ENCODE measurements around the gene KIAA2012. TPM values are rescaled to one million over a fixed set of nuclear protein-coding genes. Genes with fewer than 3 reads are reported as not detected.

Gene KIAA2012
- total and polyA plus RNA-seq, 2 of the 4 experiments (the other 2 are of a cell fraction) = under 0.01 to 0.09 TPM

DNA sequence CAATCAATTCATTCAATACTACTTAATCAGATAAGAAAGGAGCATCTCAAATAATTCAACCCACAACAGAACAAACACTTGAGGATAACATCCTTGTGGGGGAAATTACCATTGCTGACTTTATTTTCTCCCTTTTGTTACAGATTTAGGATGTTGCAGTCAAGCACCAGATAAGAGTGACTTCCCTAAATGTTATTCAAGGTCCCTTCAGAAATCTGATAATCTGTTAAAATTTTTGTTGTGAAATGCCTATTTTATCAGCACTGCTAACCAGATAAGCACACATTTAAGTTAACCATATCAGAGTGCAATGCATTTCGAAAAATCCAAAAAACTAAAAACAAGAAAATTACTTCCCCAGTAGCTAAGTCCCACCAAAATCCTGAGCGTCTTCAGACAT lies 131.8 kb downstream of the KIAA2012 start:
- peaks cover 3% of the 10 kb centered on the region; the same call in 1 of the 2 replicates for H4K20me1 ChIP-seq (ENCODE audit: insufficient read depth, low read length)
- no peaks in the 10 kb centered on the region for H3K9me1 ChIP-seq (ENCODE audit: insufficient read depth, low read length)
- no peak overlapping the region for H2BK5ac ChIP-seq (ENCODE audit: low read depth, low read length, poor library complexity, severe bottlenecking)
- no peak overlapping the region for H2AFZ ChIP-seq (replicated peaks; ENCODE audit: low read length, poor library complexity)
- H3K18ac ChIP-seq (ENCODE audit: low read depth, low read length) = no peak overlapping the region
- H3K36me3 ChIP-seq (ENCODE audit: control insufficient read depth, insufficient read depth, low read length) = peaks cover 20% of the 10 kb centered on the region
- H3K27ac ChIP-seq (ENCODE audit: insufficient read depth, low read length) = no peak overlapping the region
- H3K79me1 ChIP-seq (ENCODE audit: low read depth in 1 of 2, low read length in 2 of 2) = peaks cover 0 to 11% of the 10 kb centered on the region in 2 experiments; a peak in 3 of 4 replicates
- ChIA-PET POLR2A (ENCODE audit: unreplicated experiment) (no interaction called here), CTCF (no interaction called here)
- H3K14ac ChIP-seq (replicated peaks; ENCODE audit: low read depth, low read length) = no peak overlapping the region
- no peak overlapping the region for H3K9ac ChIP-seq (ENCODE audit: low read depth, low read length)
- H3K4me3 ChIP-seq (ENCODE audit: insufficient read depth, low read depth, low read length) = no peak overlapping the region
- no peaks in the 10 kb centered on the region for H3K9me3 ChIP-seq (ENCODE audit: control insufficient read depth, insufficient read depth, low read length)
- no peak overlapping the region for H2BK120ac ChIP-seq (ENCODE audit: low read depth, low read length)
- DNase-seq (no peak), ATAC-seq (ENCODE audit: low read depth) (no peak)
- TF ChIP-seq CEBPB (IDR thresholded peaks at IDR 0.05; ENCODE audit: low read depth, low read length) = no peak
- no peak for TF ChIP-seq RAD21 (IDR thresholded peaks at IDR 0.05; ENCODE audit: low read length)
- TF ChIP-seq, protein P1, sequence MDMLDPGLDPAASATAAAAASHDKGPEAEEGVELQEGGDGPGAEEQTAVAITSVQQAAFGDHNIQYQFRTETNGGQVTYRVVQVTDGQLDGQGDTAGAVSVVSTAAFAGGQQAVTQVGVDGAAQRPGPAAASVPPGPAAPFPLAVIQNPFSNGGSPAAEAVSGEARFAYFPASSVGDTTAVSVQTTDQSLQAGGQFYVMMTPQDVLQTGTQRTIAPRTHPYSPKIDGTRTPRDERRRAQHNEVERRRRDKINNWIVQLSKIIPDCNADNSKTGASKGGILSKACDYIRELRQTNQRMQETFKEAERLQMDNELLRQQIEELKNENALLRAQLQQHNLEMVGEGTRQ (IDR thresholded peaks at IDR 0.05; ENCODE audit: low read depth, low read length) = no peak
- no peak for TF ChIP-seq BHLHE40 (IDR thresholded peaks at IDR 0.05; ENCODE audit: low read depth, low read length)
- no peak for TF ChIP-seq NFE2L2 (IDR thresholded peaks at IDR 0.05; ENCODE audit: low read depth, low read length)
- no peak for TF ChIP-seq POLR2A (IDR thresholded peaks at IDR 0.05; ENCODE audit: low read depth, low read length)
- TF ChIP-seq, protein P2, sequence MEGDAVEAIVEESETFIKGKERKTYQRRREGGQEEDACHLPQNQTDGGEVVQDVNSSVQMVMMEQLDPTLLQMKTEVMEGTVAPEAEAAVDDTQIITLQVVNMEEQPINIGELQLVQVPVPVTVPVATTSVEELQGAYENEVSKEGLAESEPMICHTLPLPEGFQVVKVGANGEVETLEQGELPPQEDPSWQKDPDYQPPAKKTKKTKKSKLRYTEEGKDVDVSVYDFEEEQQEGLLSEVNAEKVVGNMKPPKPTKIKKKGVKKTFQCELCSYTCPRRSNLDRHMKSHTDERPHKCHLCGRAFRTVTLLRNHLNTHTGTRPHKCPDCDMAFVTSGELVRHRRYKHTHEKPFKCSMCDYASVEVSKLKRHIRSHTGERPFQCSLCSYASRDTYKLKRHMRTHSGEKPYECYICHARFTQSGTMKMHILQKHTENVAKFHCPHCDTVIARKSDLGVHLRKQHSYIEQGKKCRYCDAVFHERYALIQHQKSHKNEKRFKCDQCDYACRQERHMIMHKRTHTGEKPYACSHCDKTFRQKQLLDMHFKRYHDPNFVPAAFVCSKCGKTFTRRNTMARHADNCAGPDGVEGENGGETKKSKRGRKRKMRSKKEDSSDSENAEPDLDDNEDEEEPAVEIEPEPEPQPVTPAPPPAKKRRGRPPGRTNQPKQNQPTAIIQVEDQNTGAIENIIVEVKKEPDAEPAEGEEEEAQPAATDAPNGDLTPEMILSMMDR (conservative IDR thresholded peaks at IDR 0.05; ENCODE audit: low read depth, low read length) = no peak
- TF ChIP-seq MAFK (IDR thresholded peaks at IDR 0.05; ENCODE audit: low read depth, low read length) = no peak
- no peak for TF ChIP-seq MXI1 (IDR thresholded peaks at IDR 0.05; ENCODE audit: borderline replicate concordance, low read depth, low read length)
- TF ChIP-seq CHD1 (IDR thresholded peaks at IDR 0.05; ENCODE audit: low read depth, low read length) = no peak
- no peak for TF ChIP-seq MAZ (IDR thresholded peaks at IDR 0.05; ENCODE audit: borderline replicate concordance, low read depth, low read length)
- TF ChIP-seq SMC3 (IDR thresholded peaks at IDR 0.05; ENCODE audit: low read depth, low read length) = no peak
- no peak for TF ChIP-seq RFX5 (IDR thresholded peaks at IDR 0.05; ENCODE audit: low read depth, low read length)
- no peak for TF ChIP-seq FOS (IDR thresholded peaks at IDR 0.05; ENCODE audit: low read depth, low read length)
- TF ChIP-seq, protein P3, sequence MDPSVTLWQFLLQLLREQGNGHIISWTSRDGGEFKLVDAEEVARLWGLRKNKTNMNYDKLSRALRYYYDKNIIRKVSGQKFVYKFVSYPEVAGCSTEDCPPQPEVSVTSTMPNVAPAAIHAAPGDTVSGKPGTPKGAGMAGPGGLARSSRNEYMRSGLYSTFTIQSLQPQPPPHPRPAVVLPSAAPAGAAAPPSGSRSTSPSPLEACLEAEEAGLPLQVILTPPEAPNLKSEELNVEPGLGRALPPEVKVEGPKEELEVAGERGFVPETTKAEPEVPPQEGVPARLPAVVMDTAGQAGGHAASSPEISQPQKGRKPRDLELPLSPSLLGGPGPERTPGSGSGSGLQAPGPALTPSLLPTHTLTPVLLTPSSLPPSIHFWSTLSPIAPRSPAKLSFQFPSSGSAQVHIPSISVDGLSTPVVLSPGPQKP (IDR thresholded peaks at IDR 0.05; ENCODE audit: borderline replicate concordance, low read depth, low read length) = no peak
- no peak for TF ChIP-seq RCOR1 (IDR thresholded peaks at IDR 0.05; ENCODE audit: insufficient replicate concordance, low read length)
- H2BK15ac ChIP-seq (ENCODE audit: low read depth, low read length) = no peak overlapping the region
- dilution Hi-C loops (cut with HindIII; ENCODE audit: low sequenced_read_pairs, unreplicated experiment) (no loop called here), intact Hi-C loops (cut with micrococcal nuclease) (no loop called here), in situ Hi-C loops (cut with MboI; ENCODE audit: low sequenced_read_pairs) (no loop called here)
- H3K56ac ChIP-seq (ENCODE audit: extremely low read depth, insufficient read depth, low read length) = no peak overlapping the region
- no peak overlapping the region for H3K4me2 ChIP-seq (ENCODE audit: low read depth, low read length)
- H2AK5ac ChIP-seq (ENCODE audit: low read depth, low read length) = no peak overlapping the region
- no peak overlapping the region for H2BK20ac ChIP-seq (ENCODE audit: low read depth, low read length)
- no peaks in the 10 kb centered on the region for H3K27me3 ChIP-seq (ENCODE audit: control insufficient read depth, insufficient read depth, low read length)
- no peak overlapping the region for H4K91ac ChIP-seq (ENCODE audit: insufficient read depth, low read depth, low read length)
- no peak overlapping the region for H3K4ac ChIP-seq (ENCODE audit: low read depth, low read length)
- no TSS peak for BruUV-seq (replicated peaks)
- no peak overlapping the region for H3K23ac ChIP-seq (ENCODE audit: low read depth, low read length)
- H4K5ac ChIP-seq (ENCODE audit: low read depth, low read length) = no peak overlapping the region
- H2AK9ac ChIP-seq (replicated peaks; ENCODE audit: low read depth, low read length, poor library complexity) = no peak overlapping the region
- no peaks in the 10 kb centered on the region for H3K4me1 ChIP-seq (ENCODE audit: control insufficient read depth, insufficient read depth, low read length)
- H4K8ac ChIP-seq (ENCODE audit: low read depth in 2 of 2, low read length in 2 of 2) = no peak overlapping the region
- WGBS, 2 experiments (ENCODE audit: extremely low coverage in 2 of 2, insufficient read length in 1 of 2) = no CpG with 5 or more reads among the region's 2 CpGs

All from IMR-90 (cell line).